Measurements from ENCODE around the gene HECTD2. TPM values are rescaled to one million over a fixed set of nuclear protein-coding genes. Genes with fewer than 3 reads are reported as not detected.

The HECTD2 gene
- total and polyA plus RNA-seq, 2 of the 8 experiments (the other 6 are each of a cell fraction or from before 2014, with no cell fraction given): 5.7 to 11.9 TPM

GRCh38 chr10:91433620-91434019, 23.5 kb downstream of the HECTD2 start (continued):
- TF ChIP-seq CHD7 (IDR thresholded peaks at IDR 0.05; ENCODE audit: insufficient replicate concordance, low read length) (no peak), EZH2 (IDR thresholded peaks at IDR 0.05; ENCODE audit: low read depth, low read length, severe bottlenecking) (no peak), YY1 (IDR thresholded peaks at IDR 0.05; ENCODE audit: low read depth, low read length) (no peak), GTF2F1 (IDR thresholded peaks at IDR 0.05; ENCODE audit: borderline replicate concordance, low read depth, low read length) (no peak), SAP30 (IDR thresholded peaks at IDR 0.05; ENCODE audit: insufficient read depth, insufficient replicate concordance, low read length) (no peak), SP4 (IDR thresholded peaks at IDR 0.05; ENCODE audit: low read length) (no peak), USF2 (IDR thresholded peaks at IDR 0.05; ENCODE audit: low read length) (no peak), KDM4A (IDR thresholded peaks at IDR 0.05; ENCODE audit: low read depth, low read length, severe bottlenecking) (no peak), RAD21 (IDR thresholded peaks at IDR 0.05 in 1 of 2, conservative IDR thresholded peaks at IDR 0.05 in 1 of 2; ENCODE audit: low read depth in 2 of 2, low read length in 2 of 2) (no peak), CHD2 (IDR thresholded peaks at IDR 0.05; ENCODE audit: low read length) (no peak)

Measured in H1 (cell line).